Duodenal mucosa (tissue), 2 donors: Measurements from ENCODE around the gene OR10H4.
"Not testable (repeated sequence)": the region's sequence is repeated elsewhere in the genome, so short reads cannot be mapped to it uniquely, and the experiment has no call there.

Source experiments
- H3K27ac ChIP-seq: one replicate; pipeline ENCODE4 v1.7.0; 2013; ENCODE audit warnings: low read depth, low read length
- H3K27me3 ChIP-seq, 2 donors: one replicate each; pipeline ENCODE4 v1.7.0; 2013; ENCODE audit warnings: low read length in 2 of 2, control low read depth in 1 of 2; ENCODE audit not compliant: insufficient read depth in 2 of 2, control insufficient read depth in 1 of 2
- H3K36me3 ChIP-seq, 2 donors: one replicate each; pipeline ENCODE4 v1.7.0; 2013; ENCODE audit warnings: low read length in 2 of 2, control low read depth in 1 of 2; ENCODE audit not compliant: insufficient read depth in 2 of 2, control insufficient read depth in 1 of 2
- H3K4me1 ChIP-seq, 2 donors: one replicate each; pipeline ENCODE4 v1.7.0; 2013; ENCODE audit warnings: low read length in 2 of 2, control low read depth in 1 of 2; ENCODE audit not compliant: insufficient read depth in 2 of 2, control insufficient read depth in 1 of 2
- H3K4me3 ChIP-seq, 2 donors: one replicate each; pipeline ENCODE4 v1.7.0; 2013; ENCODE audit warnings: low read length in 2 of 2, low read depth in 1 of 2
- H3K9ac ChIP-seq, 2 donors: one replicate each; pipeline ENCODE4 v1.7.0; 2013; ENCODE audit warnings: low read length in 2 of 2, low read depth in 1 of 2
- H3K9me3 ChIP-seq, 2 donors: one replicate each; pipeline ENCODE4 v1.7.0; 2013; ENCODE audit warnings: low read length in 2 of 2, control low read depth in 1 of 2; ENCODE audit not compliant: control insufficient read depth in 1 of 2

The OR10H4 gene

DNA sequence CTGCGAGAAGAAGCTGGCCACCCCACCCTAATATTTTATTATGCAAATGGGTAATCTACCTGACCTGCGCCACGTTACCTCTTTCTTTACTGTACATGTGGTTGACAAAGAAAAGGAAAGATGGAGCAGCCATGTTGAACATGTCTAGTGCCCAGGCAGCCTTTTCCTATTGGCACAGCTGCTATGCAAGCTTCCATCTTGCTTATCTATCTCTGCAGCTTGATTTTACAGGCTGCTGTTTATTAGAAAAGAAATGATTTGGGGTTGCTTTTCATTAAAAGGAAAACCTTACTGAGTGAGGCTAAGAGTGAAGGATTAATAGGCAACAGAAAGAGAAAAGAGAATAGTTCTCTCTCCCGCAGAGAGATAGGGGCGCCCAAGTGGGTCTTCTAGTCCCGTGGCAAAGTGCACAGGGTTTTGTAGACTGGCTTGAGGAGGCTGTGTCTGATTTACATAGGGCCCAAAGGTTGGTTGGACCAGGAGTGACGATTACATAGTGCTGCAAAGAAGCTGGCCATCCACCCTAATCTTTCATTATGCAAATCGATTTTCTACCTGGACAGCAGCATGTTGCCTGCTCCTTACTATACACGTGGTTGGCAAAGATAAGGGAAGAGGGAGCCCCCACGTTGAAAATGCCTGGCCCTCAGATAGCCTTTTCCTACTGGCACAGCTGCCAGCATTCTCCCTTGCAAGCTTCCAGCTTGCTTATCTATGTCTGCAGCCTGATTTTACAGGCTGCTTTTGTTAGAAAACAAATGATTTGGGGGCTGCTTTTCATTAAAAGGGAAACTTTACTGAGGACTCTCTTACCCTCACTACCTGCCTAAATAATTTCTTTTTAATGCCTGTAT is 28.3 kb downstream of the OR10H4 start:
- Histone ChIP-seq H3K9ac (no peak overlapping the region), H3K27ac (no peak overlapping the region), H3K36me3 (no peaks in the 10 kb centered on the region), H3K9me3 (peaks cover 0 to 6% of the 10 kb centered on the region in 2 donors), H3K27me3 (peaks cover 0 to 2% of the 10 kb centered on the region in 2 donors), H3K4me1 (no peaks in the 10 kb centered on the region), H3K4me3 (no peak overlapping the region)

GRCh38 chr19:15977690-15978089 is 28.9 kb downstream of the OR10H4 start:
- H3K4me3 ChIP-seq, result no peak overlapping the region
- H3K27ac ChIP-seq, result no peak overlapping the region
- H3K4me1 ChIP-seq, result no peaks in the 10 kb centered on the region
- peaks cover 0 to 2% of the 10 kb centered on the region in 2 donors for H3K27me3 ChIP-seq
- H3K9me3 ChIP-seq, result peaks cover 0 to 6% of the 10 kb centered on the region in 2 donors
- H3K9ac ChIP-seq, result no peak overlapping the region
- H3K36me3 ChIP-seq, result no peaks in the 10 kb centered on the region

- Histone ChIP-seq H3K9me3 (peaks cover 5 to 9% of the 10 kb centered on the region in 2 donors), H3K9ac (no peak overlapping the region), H3K4me3 (no peak overlapping the region), H3K27me3 (peaks cover 0 to 2% of the 10 kb centered on the region in 2 donors), H3K36me3 (no peaks in the 10 kb centered on the region), H3K4me1 (no peaks in the 10 kb centered on the region), H3K27ac (no peak overlapping the region)
Measured at GRCh38 chr19:15979293-15979692, 30.5 kb downstream of the OR10H4 start.

DNA sequence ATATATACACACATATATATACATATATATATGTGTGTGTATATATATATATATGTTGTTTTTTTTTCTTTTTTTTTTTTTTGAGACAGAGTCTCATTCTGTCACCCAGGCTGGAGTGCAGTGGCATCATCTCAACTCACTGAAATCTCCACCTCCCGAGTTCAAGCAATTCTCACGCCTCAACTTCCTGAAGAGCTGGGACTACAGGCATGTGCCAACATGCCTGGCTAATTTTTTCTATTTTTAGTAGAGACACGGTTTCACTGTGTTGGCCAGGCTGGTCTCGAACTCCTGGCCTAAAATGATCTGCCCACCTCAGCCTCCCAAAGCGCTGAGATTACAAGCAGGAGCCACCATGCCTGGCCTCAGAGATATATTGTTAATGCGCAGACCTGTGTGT is 37.0 kb downstream of the OR10H4 start:
- H3K27me3 ChIP-seq, H3K4me1 ChIP-seq: not testable (repeated sequence)

GRCh38 chr19:15986701-15987100 is 37.9 kb downstream of the OR10H4 start:
- Histone ChIP-seq H3K9ac (no peak overlapping the region), H3K27ac (no peak overlapping the region), H3K4me3 (no peak overlapping the region), H3K9me3 (peaks cover 5 to 10% of the 10 kb centered on the region in 2 donors), H3K27me3 (peaks cover 2 to 5% of the 10 kb centered on the region in 2 donors), H3K4me1 (no peaks in the 10 kb centered on the region), H3K36me3 (no peaks in the 10 kb centered on the region)

More for the DNA sequence above, 37.0 kb downstream of the OR10H4 start:
- H3K36me3 ChIP-seq, H3K4me3 ChIP-seq, H3K27ac ChIP-seq, H3K9ac ChIP-seq, H3K9me3 ChIP-seq: not testable (repeated sequence)

GRCh38 chr19:15989889-15990288 is 41.1 kb downstream of the OR10H4 start:
- Histone ChIP-seq H3K4me3 (no peak overlapping the region), H3K36me3 (no peaks in the 10 kb centered on the region), H3K9me3 (peaks cover 0 to 5% of the 10 kb centered on the region in 2 donors), H3K4me1 (peaks cover 6 to 12% of the 10 kb centered on the region in 2 donors), H3K27ac (no peak overlapping the region), H3K27me3 (peaks cover 2 to 5% of the 10 kb centered on the region in 2 donors), H3K9ac (no peak overlapping the region)

GRCh38 chr19:15991602-15992001 is 42.8 kb downstream of the OR10H4 start:
- Histone ChIP-seq H3K4me3 (no peak overlapping the region), H3K4me1 (peaks cover 6 to 12% of the 10 kb centered on the region in 2 donors), H3K9me3 (peaks cover 5 to 7% of the 10 kb centered on the region in 2 donors), H3K27ac (no peak overlapping the region), H3K9ac (no peak overlapping the region), H3K27me3 (peaks cover 2 to 5% of the 10 kb centered on the region in 2 donors), H3K36me3 (no peaks in the 10 kb centered on the region)

DNA sequence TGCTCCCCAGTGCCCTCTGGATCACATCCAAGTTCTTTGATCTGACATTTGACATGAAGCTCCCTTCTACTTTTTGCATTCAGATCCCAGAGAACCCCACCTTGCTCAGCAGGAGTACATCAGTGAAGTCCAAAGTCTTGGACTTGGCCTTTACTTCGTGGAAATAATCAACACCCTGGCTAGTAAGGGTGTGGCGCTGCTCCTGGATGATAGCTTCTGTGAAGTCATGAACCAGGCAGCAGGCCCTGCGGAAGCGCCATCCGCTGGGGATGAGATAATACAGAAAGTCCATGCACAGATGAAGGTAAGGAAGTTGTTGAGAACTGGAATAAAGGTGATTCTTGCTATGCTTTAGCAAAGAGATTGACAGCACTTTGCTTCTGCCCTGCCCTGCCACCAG is 43.2 kb downstream of the OR10H4 start:
- Histone ChIP-seq H3K4me3 (no peak overlapping the region), H3K27me3 (peaks cover 2 to 5% of the 10 kb centered on the region in 2 donors), H3K9me3 (peaks cover 2 to 7% of the 10 kb centered on the region in 2 donors), H3K4me1 (peaks cover 6 to 12% of the 10 kb centered on the region in 2 donors), H3K36me3 (no peaks in the 10 kb centered on the region), H3K27ac (no peak overlapping the region), H3K9ac (no peak overlapping the region)

- no peak overlapping the region for H3K27ac ChIP-seq
Measured at GRCh38 chr19:15995536-15995935, 46.7 kb downstream of the OR10H4 start.

DNA sequence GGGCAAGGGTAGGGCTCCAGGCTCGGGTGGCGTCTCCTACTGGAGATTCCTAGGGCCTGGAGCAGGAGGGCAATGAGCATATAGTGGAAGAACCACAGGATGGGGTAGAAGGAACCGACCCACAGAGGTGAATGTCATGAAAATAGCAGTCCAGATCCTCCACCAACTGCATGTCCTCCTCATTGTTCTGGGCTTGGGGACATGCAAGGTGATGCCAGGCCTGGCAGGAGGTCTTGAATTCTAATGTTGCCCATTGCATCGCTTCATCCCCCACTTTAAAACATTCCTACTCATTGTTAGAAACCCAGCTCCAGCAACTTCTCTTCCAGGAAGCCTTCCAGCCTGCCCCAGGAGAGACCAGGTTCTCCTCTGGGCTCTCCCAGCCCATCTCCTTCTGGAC is 49.4 kb downstream of the OR10H4 start:
- Histone ChIP-seq H3K9ac (no peak overlapping the region), H3K4me1 (peaks cover 14 to 15% of the 10 kb centered on the region in 2 donors), H3K9me3 (peaks cover 0 to 7% of the 10 kb centered on the region in 2 donors), H3K36me3 (no peaks in the 10 kb centered on the region), H3K27ac (no peak overlapping the region), H3K27me3 (no peaks in the 10 kb centered on the region), H3K4me3 (no peak overlapping the region)

More at GRCh38 chr19:15995536-15995935, 46.7 kb downstream of the OR10H4 start:
- Histone ChIP-seq H3K9ac (no peak overlapping the region), H3K4me1 (peaks cover 6 to 12% of the 10 kb centered on the region in 2 donors), H3K9me3 (peaks cover 0 to 7% of the 10 kb centered on the region in 2 donors), H3K27me3 (no peaks in the 10 kb centered on the region), H3K4me3 (no peak overlapping the region), H3K36me3 (no peaks in the 10 kb centered on the region)
